HepG2 (cell line): ENCODE data around the gene FGFR4. TPM values are rescaled to one million over a fixed set of nuclear protein-coding genes. Genes with fewer than 3 reads are reported as not detected.
A peak's percentile ranks its signal among the peaks of the same experiment; 100 is the strongest.

Source experiments
- ATAC-seq: fragments of 200-7000 bp; cut with Tn5 transposase; 3 replicates; pipeline ENCODE4 v1.9.1; 2020; ENCODE audit warnings: mild to moderate bottlenecking, moderate library complexity
- BruUV-seq: library from RNA; stranded (reverse); fragments of 400-500 nt; replicated peaks from 2 replicates; lab custom pipeline; 2021; lab: Mats Ljungman, UMichigan
- CTCF ChIA-PET: fragments of 300-600 bp; formaldehyde crosslinking; extraction: SDS; loops from one replicate; lab custom pipeline; 2021; ENCODE audit warnings: low total read pairs, inconsistent platforms, low intra/inter-chr PET ratio; lab: Yijun Ruan, JAX
- POLR2A ChIA-PET: fragments of 350-600 bp; sonication (Branson Sonifier 250); formaldehyde crosslinking; loops from one replicate; lab custom pipeline; 2020; ENCODE audit warnings: antibody characterized with exemption, inconsistent platforms; lab: Yijun Ruan, JAX
- DNase-seq: peaks from one replicate; pipeline ENCODE4 v3.0.0-alpha.2; 2015; ENCODE audit warnings: low spot score
- FAIRE-seq: peaks from 3 replicates; lab custom pipeline; 2011; peaks lifted over from hg19 to GRCh38; lab: Jason Lieb, UNC
- H2AFZ ChIP-seq: one replicate; pipeline ENCODE4 v1.6.1; 2011; ENCODE audit warnings: low read length, inconsistent platforms
- H3K27ac ChIP-seq: fragments of 300-600 bp; 3 replicates; pipeline ENCODE4 v1.8.0; 2011; ENCODE audit warnings: mixed run types, mild to moderate bottlenecking, mixed read lengths, low read length, inconsistent platforms; ENCODE audit not compliant: insufficient read depth; ENCODE audit errors: extremely low read length
- H3K27me3 ChIP-seq, 2 experiments: fragments of 200-600 bp in 1 of 2; 2 replicates in 1 of 2; 3 replicates in 1 of 2; pipeline versions ENCODE4 v1.6.0 to v1.8.0; 2011; ENCODE audit warnings: low read length in 2 of 2, mild to moderate bottlenecking in 2 of 2, moderate library complexity in 2 of 2, inconsistent platforms in 1 of 2; ENCODE audit not compliant: insufficient read depth in 2 of 2, control insufficient read depth in 1 of 2
- H3K36me3 ChIP-seq, 2 experiments: fragments of 200-600 bp in 1 of 2; replicated peaks in 1 of 2; 2 replicates in 1 of 2; 3 replicates in 1 of 2; pipeline versions ENCODE4 v1.5.1 to v1.8.0; 2011; ENCODE audit warnings: low read length in 2 of 2, inconsistent platforms in 1 of 2; ENCODE audit not compliant: insufficient read depth in 2 of 2, control insufficient read depth in 1 of 2
- H3K4me1 ChIP-seq: 2 replicates; pipeline ENCODE4 v1.5.1; 2012; ENCODE audit warnings: low read length, inconsistent platforms; ENCODE audit not compliant: insufficient read depth
- H3K4me2 ChIP-seq: 2 replicates; pipeline ENCODE4 v1.6.0; 2011; ENCODE audit warnings: low read depth, low read length, inconsistent platforms
- H3K4me3 ChIP-seq, 3 experiments: fragments of 200-600 bp in 1 of 3; sonication (generic), shearing (Covaris generic) in 1 of 3; replicated peaks in 1 of 3; 2 replicates each; pipeline ENCODE4 v1.5.1; 2011 to 2016; ENCODE audit warnings: low read length in 3 of 3, inconsistent platforms in 2 of 3, low read depth in 2 of 3, mild to moderate bottlenecking in 2 of 3, control low read depth in 1 of 3, mixed read lengths in 1 of 3; ENCODE audit not compliant: insufficient read depth in 1 of 3
- H3K79me2 ChIP-seq: one replicate; pipeline ENCODE4 v1.6.1; 2011; ENCODE audit warnings: low read length, inconsistent platforms; ENCODE audit not compliant: insufficient read depth
- H3K9ac ChIP-seq: 2 replicates; pipeline ENCODE4 v1.6.0; 2011; ENCODE audit warnings: mild to moderate bottlenecking, low read depth, low read length, inconsistent platforms; ENCODE audit not compliant: insufficient read depth
- H3K9me3 ChIP-seq: 2 replicates; pipeline ENCODE4 v1.5.1; 2012; ENCODE audit warnings: mild to moderate bottlenecking, low read length
- H4K20me1 ChIP-seq: 2 replicates; pipeline ENCODE4 v1.6.0; 2011; ENCODE audit warnings: inconsistent platforms, mild to moderate bottlenecking, low read length, moderate library complexity; ENCODE audit not compliant: insufficient read depth
- ELF3 ChIP-seq: IDR thresholded peaks from 2 replicates; pipeline ENCODE4 v1.6.1; 2016; ENCODE audit warnings: missing genetic modification reagents, missing compliant biosample characterization
- NFKB2 ChIP-seq: sonication (generic); formaldehyde crosslinking; IDR thresholded peaks from 2 replicates; pipeline ENCODE4 v1.4.0; 2020; ENCODE audit warnings: missing genetic modification reagents, borderline replicate concordance
- NR2C2 ChIP-seq: sonication (generic); formaldehyde crosslinking; IDR thresholded peaks from 2 replicates; pipeline ENCODE4 v1.4.0; 2020; ENCODE audit warnings: missing genetic modification reagents, mild to moderate bottlenecking, moderate library complexity, borderline replicate concordance
- ONECUT2 ChIP-seq: sonication (generic); formaldehyde crosslinking; IDR thresholded peaks from 2 replicates; pipeline ENCODE4 v1.4.0; 2020; ENCODE audit warnings: missing genetic modification reagents
- STAG1 ChIP-seq: sonication (generic); formaldehyde crosslinking; IDR thresholded peaks from 2 replicates; pipeline ENCODE4 v1.4.0; 2020; ENCODE audit warnings: missing genetic modification reagents
- TGIF2 ChIP-seq: IDR thresholded peaks from 2 replicates; pipeline ENCODE4 v1.6.1; 2016; ENCODE audit warnings: control low read depth, missing compliant biosample characterization
- THAP11 ChIP-seq: IDR thresholded peaks from 2 replicates; pipeline ENCODE4 v1.6.1; 2016; ENCODE audit warnings: missing biosample characterization, missing genetic modification reagents
- ZC3H4 ChIP-seq: sonication (generic); formaldehyde crosslinking; IDR thresholded peaks from 2 replicates; pipeline ENCODE4 v1.4.0; 2020; ENCODE audit warnings: missing genetic modification reagents, borderline replicate concordance
- ZFY ChIP-seq: sonication (generic); formaldehyde crosslinking; IDR thresholded peaks from 2 replicates; pipeline ENCODE4 v1.4.0; 2020; ENCODE audit warnings: missing genetic modification reagents
- ZNF451 ChIP-seq: sonication (generic); formaldehyde crosslinking; IDR thresholded peaks from 2 replicates; pipeline ENCODE4 v1.5.0; 2020; ENCODE audit warnings: mild to moderate bottlenecking, missing genetic modification reagents
- WGBS: methylation state at CpG from one replicate; pipeline ENCODE4 v1.1.6; 2017; ENCODE audit warnings: low lambda C conversion rate; 5-methylcytosine and 5-hydroxymethylcytosine counted together
- in situ Hi-C: cut with HindIII; loops from 2 replicates; pipeline ENCODE4 v1.10.0; 2017; ENCODE audit warnings: low pct_unique_long_range_greater_than_20kb; ENCODE audit not compliant: extremely low pct_ligation_motif_present
- intact Hi-C: fragments of 100-400 bp; cut with micrococcal nuclease; formaldehyde crosslinking; loops from one replicate; pipeline ENCODE4 v1.10.0; 2022; ENCODE audit not compliant: unreplicated experiment
- polyA plus RNA-seq, 8 experiments: library from polyadenylated mRNA; depleted of rRNA in 3 of 8; stranded (reverse) in 7 of 8; unstranded in 1 of 8; fragments of >200 nt; fragmentation: Illumina TruSeq in 4 of 8; extraction: Trizol in 4 of 8; gene quantifications; 2 replicates each; pipeline versions ENCODE4 v1.2.1 to v1.2.3, GENCODE V29; 2011 to 2016; ENCODE audit warnings: low read depth in 4 of 8, missing spikeins in 1 of 8, mixed read lengths in 1 of 8; ENCODE audit not compliant: insufficient read depth in 1 of 8
- total RNA-seq, 5 experiments: library from RNA; depleted of rRNA; stranded (reverse); fragments of >200 nt; fragmentation: Illumina TruSeq; extraction: Trizol; gene quantifications; 2 replicates each; pipeline ENCODE4 v1.2.3, GENCODE V29; 2016; ENCODE audit warnings: low read depth in 1 of 5
- TF ChIP-seq, protein P1 (sequence below): sonication (generic); formaldehyde crosslinking; conservative IDR thresholded peaks from 2 replicates; pipeline ENCODE4 v1.4.0; 2020; ENCODE audit warnings: missing genetic modification reagents

Gene FGFR4
- total and polyA plus RNA-seq, 2 of the 13 experiments (the other 11 are each of a cell fraction or from before 2014, with no cell fraction given): 129 to 219 TPM

DNA sequence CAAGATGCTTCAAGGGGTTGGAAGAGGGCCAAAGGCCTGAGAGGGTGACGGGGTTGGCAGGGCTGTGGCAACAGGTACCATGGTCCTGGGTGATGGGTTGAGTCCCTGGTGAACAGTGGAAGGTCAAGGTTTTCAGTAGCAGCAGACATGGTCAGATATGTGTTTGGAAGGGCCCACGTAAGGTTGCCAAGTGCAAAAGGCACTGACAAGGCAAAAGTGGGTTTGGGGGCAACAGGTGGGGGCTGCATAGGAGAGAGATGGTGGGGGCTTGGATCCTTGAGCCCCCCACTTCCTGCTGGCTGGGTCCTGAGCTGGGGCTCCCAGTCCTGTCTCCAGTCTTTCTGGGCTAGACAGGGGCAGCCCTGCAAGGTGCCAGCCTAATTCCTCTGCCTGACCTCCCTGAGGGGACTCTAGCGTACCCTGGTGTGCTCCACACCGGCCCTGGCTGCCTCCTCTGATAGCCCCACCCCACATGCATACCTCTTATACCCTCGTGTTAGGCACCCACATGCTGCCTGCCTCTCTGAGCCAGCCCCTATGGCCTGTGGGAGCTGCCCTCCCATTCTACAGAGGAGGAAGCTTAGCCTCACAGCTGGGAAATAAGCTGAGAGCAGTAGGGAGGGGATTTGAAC, 26.0 kb downstream of the FGFR4 start:
- H3K27me3 ChIP-seq: no peaks in the 10 kb centered on the region
- no peaks in the 10 kb centered on the region for H3K36me3 ChIP-seq
- ChIA-PET POLR2A (interaction anchor here (0.9 to 13.2 kb wide), 3 partner anchors 25 to 107 kb away, joined by 3 to 293 read pairs (median 13); partner anchors contain the start of gene FGFR4), CTCF (interaction anchor here (1.5 to 4.6 kb wide), 2 partner anchors 26 to 41 kb away, joined by 10 to 54 read pairs; partner anchors contain the start of gene FGFR4)
- no peaks in the 10 kb centered on the region for H4K20me1 ChIP-seq
- no peak overlapping the region for H3K27ac ChIP-seq
- no peak overlapping the region for H3K9ac ChIP-seq
- in situ Hi-C loops (loop anchor here (5.0 to 25.0 kb wide), 3 partner anchors 40 to 350 kb away; partner anchors contain the start of genes DBN1, PRELID1 and RAB24), intact Hi-C loops (loop anchor here (1.0 kb wide), 1 partner anchor 40 kb away; no protein-coding TSS in a partner anchor)
- 22% methylated on average over 5 of the region's 5 CpGs for WGBS
- H3K4me3 ChIP-seq: no peak overlapping the region
- TF ChIP-seq ZC3H4 (CRISPR knock-in tag) (no peak), NFKB2 (CRISPR knock-in tag) (0 out of 2 replicates have a peak, but pooled peaks have one; percentile 28)
- no peak overlapping the region for H2AFZ ChIP-seq
- no peaks in the 10 kb centered on the region for H3K9me3 ChIP-seq
- BruUV-seq: no TSS peak
- no peak for ATAC-seq
- H3K4me1 ChIP-seq: peaks cover 62% of the 10 kb centered on the region
- no peaks in the 10 kb centered on the region for H3K79me2 ChIP-seq
- DNase-seq: no peak
- H3K4me2 ChIP-seq: no peak overlapping the region
- no peak for FAIRE-seq

DNA sequence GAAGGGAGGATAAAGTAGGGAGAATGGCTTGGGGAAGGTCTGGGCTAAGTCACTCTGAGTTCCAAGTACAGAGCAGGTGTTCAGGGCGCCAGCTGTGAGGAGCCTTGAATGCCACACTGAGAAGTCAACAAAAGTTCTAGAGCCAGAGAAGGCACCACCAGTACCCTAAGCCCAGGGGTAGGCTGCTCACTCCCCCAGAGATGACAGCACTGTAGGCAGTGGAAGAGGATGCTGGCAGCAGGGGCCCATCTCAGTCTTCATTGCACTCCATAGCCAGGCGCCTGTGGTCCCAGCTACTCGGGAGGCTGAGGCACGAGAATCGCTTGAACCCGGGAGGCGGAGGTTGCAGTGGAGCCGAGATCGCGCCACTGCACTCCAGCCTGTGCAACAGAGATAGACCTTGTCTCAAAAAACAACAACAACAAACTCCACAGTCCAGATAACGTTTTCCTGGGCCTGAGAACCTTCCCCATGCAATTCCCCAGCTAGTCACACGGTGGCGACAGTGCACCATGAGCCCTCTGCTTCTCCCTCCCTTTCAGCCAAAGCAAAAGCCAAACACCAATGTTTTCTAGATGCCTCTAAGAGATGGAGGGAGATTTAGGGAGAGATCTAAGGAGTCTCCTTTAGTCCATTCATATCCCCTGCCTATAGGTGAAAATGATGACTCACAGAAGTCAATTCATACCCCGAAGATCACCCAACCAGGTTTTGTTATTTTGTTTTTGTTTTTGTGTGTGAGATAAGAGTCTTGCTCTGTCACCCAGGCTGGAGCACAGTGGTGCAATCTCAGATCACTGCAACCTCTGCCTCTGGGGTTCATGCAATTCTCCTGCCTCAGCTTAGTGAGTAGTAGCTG, 27.1 kb downstream of the FGFR4 start:
- WGBS: 17% methylated on average over 6 of the region's 14 CpGs
- ATAC-seq: peak; percentile 52
- Histone ChIP-seq H3K36me3 (no peaks in the 10 kb centered on the region), H3K4me3 (peak overlapping the region in 1 of 3 experiments; percentile 58; a peak in 1 of 6 replicates), H3K27ac (no peak overlapping the region), H3K9ac (no peak overlapping the region), H3K79me2 (no peaks in the 10 kb centered on the region), H2AFZ (no peak overlapping the region), H3K4me1 (peaks cover 57% of the 10 kb centered on the region), H4K20me1 (no peaks in the 10 kb centered on the region), H3K9me3 (no peaks in the 10 kb centered on the region), H3K27me3 (no peaks in the 10 kb centered on the region), H3K4me2 (peak overlapping the region; percentile 68)
- no TSS peak for BruUV-seq
- peak; percentile 62 for DNase-seq
- peak; percentile 87 for FAIRE-seq
- ChIA-PET CTCF (interaction anchor here (0.6 to 4.6 kb wide), 5 partner anchors 26 to 387 kb away, joined by 3 to 54 read pairs (median 5); no protein-coding TSS in a partner anchor), POLR2A (interaction anchor here (0.7 to 13.2 kb wide), 7 partner anchors 19 to 341 kb away, joined by 3 to 293 read pairs (median 4); partner anchors contain the start of genes FGFR4, PRELID1 and RAB24)
- in situ Hi-C loops: loop anchor here (5.0 to 25.0 kb wide), 3 partner anchors 41 to 349 kb away; partner anchors contain the start of genes DBN1, PRELID1 and RAB24
- intact Hi-C loops: loop anchor here (2.0 kb wide), 1 partner anchor 189 kb away; the partner anchor contains the start of genes PRELID1 and RAB24
- peak; percentile 97 for TF ChIP-seq STAG1 (CRISPR knock-in tag)
- TF ChIP-seq NR2C2 (CRISPR knock-in tag): no peak
- TF ChIP-seq TGIF2: peak; percentile 50; the same call in 1 of the 2 replicates
- TF ChIP-seq, protein P1, sequence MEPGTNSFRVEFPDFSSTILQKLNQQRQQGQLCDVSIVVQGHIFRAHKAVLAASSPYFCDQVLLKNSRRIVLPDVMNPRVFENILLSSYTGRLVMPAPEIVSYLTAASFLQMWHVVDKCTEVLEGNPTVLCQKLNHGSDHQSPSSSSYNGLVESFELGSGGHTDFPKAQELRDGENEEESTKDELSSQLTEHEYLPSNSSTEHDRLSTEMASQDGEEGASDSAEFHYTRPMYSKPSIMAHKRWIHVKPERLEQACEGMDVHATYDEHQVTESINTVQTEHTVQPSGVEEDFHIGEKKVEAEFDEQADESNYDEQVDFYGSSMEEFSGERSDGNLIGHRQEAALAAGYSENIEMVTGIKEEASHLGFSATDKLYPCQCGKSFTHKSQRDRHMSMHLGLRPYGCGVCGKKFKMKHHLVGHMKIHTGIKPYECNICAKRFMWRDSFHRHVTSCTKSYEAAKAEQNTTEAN: no peak
- TF ChIP-seq THAP11 (CRISPR knock-in tag): 0 out of 2 replicates have a peak, but pooled peaks have one; percentile 32
- peak; percentile 33; the same call in 1 of the 2 replicates for TF ChIP-seq ZFY (CRISPR knock-in tag)
- TF ChIP-seq ONECUT2 (CRISPR knock-in tag): no peak
- 0 out of 2 replicates have a peak, but pooled peaks have one; percentile 13 for TF ChIP-seq ELF3 (CRISPR knock-in tag)
- no peak for TF ChIP-seq ZNF451 (CRISPR knock-in tag)
